PC-3 (cell line): Measurements from ENCODE around the gene CEP112. TPM values are rescaled to one million over a fixed set of nuclear protein-coding genes. Genes with fewer than 3 reads are reported as not detected.

ENCODE experiments used
- ATAC-seq: fragments of 200-7000 bp; cut with Tn5 transposase; 2 replicates; pipeline ENCODE4 v1.9.1; 2020; ENCODE audit warnings: mild to moderate bottlenecking, moderate library complexity
- BruUV-seq: library from RNA; stranded (reverse); fragments of 400-500 nt; replicated peaks from 2 replicates; lab custom pipeline; 2021; lab: Mats Ljungman, UMichigan
- CTCF ChIA-PET: fragments of 300-600 bp; sonication (Branson Sonifier 250); formaldehyde crosslinking; loops from one replicate; lab custom pipeline; 2022; ENCODE audit warnings: antibody characterized with exemption; lab: Charles Lee
- POLR2A ChIA-PET: fragments of 300-600 bp; sonication (Branson Sonifier 250); formaldehyde crosslinking; loops from one replicate; lab custom pipeline; 2022; ENCODE audit warnings: antibody characterized with exemption; ENCODE audit not compliant: unreplicated experiment; lab: Charles Lee
- DNase-seq: peaks from one replicate; pipeline ENCODE4 v3.0.0-alpha.2; 2015
- H2AFZ ChIP-seq: fragments of 300-600 bp; sonication (generic); 2 replicates; pipeline ENCODE4 v1.6.0; 2016; ENCODE audit warnings: antibody characterized with exemption, low read length
- H3F3A ChIP-seq: fragments of 300-600 bp; sonication (generic); one replicate; pipeline ENCODE4 v1.6.0; 2017; ENCODE audit warnings: antibody characterized with exemption, low read length, control low read depth, mild to moderate bottlenecking; ENCODE audit not compliant: unreplicated experiment
- H3K27ac ChIP-seq: fragments of 300-600 bp; sonication (generic); 2 replicates; pipeline ENCODE4 v1.5.1; 2016; ENCODE audit warnings: mild to moderate bottlenecking, low read length
- H3K27me3 ChIP-seq: fragments of 300-600 bp; sonication (generic); 2 replicates; pipeline ENCODE4 v1.6.1; 2016; ENCODE audit warnings: low read length, mixed read lengths
- H3K36me3 ChIP-seq: fragments of 300-600 bp; sonication (generic); 2 replicates; pipeline ENCODE4 v1.6.1; 2016; ENCODE audit warnings: low read depth, mixed run types, low read length, mixed read lengths
- H3K4me1 ChIP-seq: fragments of 300-600 bp; sonication (generic); 2 replicates; pipeline ENCODE4 v1.5.1; 2016; ENCODE audit warnings: low read length; ENCODE audit not compliant: insufficient read depth
- H3K4me2 ChIP-seq: fragments of 300-600 bp; sonication (generic); 2 replicates; pipeline ENCODE4 v1.6.0; 2016; ENCODE audit warnings: low read length
- H3K4me3 ChIP-seq: fragments of 300-600 bp; sonication (generic); 2 replicates; pipeline ENCODE4 v1.5.1; 2016; ENCODE audit warnings: mild to moderate bottlenecking, low read length, mixed read lengths
- H3K79me2 ChIP-seq: fragments of 300-600 bp; sonication (generic); 2 replicates; pipeline ENCODE4 v1.6.1; 2017; ENCODE audit warnings: low read length, mixed read lengths
- H3K9ac ChIP-seq: fragments of 300-600 bp; sonication (generic); 2 replicates; pipeline ENCODE4 v1.6.0; 2016; ENCODE audit warnings: mild to moderate bottlenecking, low read length
- H3K9me2 ChIP-seq: fragments of 300-600 bp; sonication (generic); replicated peaks from 2 replicates; pipeline ENCODE4 v1.6.1; 2016; ENCODE audit warnings: mixed run types, low read length, mixed read lengths
- H3K9me3 ChIP-seq: fragments of 300-600 bp; sonication (generic); 2 replicates; pipeline ENCODE4 v1.6.1; 2016; ENCODE audit warnings: low read length, mixed read lengths
- H4K20me1 ChIP-seq: fragments of 300-600 bp; sonication (generic); 2 replicates; pipeline ENCODE4 v1.6.1; 2016; ENCODE audit warnings: low read length, mixed read lengths
- EZH2 ChIP-seq: fragments of 300-600 bp; sonication (generic); IDR thresholded peaks from one replicate; pipeline ENCODE4 v1.6.1; 2017; ENCODE audit warnings: antibody characterized with exemption, mild to moderate bottlenecking, low read length; ENCODE audit not compliant: unreplicated experiment
- EZH2phosphoT487 ChIP-seq: fragments of 300-600 bp; sonication (generic); IDR thresholded peaks from 2 replicates; pipeline ENCODE4 v1.6.1; 2018; ENCODE audit warnings: mild to moderate bottlenecking, antibody characterized with exemption, low read length, borderline replicate concordance
- intact Hi-C: fragments of 100-400 bp; cut with micrococcal nuclease; formaldehyde crosslinking; loops from 2 replicates; pipeline ENCODE4 v1.9.0; 2023
- total RNA-seq: library from RNA; depleted of rRNA; stranded (reverse); fragments of >200 nt; gene quantifications from 2 replicates; pipeline ENCODE4 v1.2.3, GENCODE V29; 2014
- TF ChIP-seq, protein P1 (sequence below): fragments of 300-600 bp; sonication (generic); conservative IDR thresholded peaks from 2 replicates; pipeline ENCODE4 v1.5.1; 2017; ENCODE audit warnings: antibody characterized with exemption, low read depth, mild to moderate bottlenecking, low read length

The CEP112 gene
- total RNA-seq, 1 experiment from 2014 or later, result 6.5 TPM

DNA sequence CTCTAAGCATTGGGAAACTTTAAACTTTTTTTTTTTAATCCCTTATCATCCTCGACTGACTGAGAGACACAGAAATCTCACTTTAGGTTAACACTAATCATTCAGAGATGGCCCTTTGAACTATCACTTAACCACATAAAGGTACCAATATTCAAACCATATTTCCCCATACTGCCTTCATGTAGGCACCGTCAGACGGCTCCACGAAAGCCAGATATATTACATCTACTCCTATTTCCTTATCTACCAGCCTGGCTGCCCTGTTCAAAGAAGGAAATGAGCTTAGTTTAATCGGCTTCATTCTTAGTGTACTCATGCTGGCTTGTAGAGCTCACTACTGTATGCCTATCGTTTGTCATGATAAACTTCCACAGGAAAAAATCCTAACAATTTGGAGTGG, 270.9 kb downstream of the CEP112 start:
- no peak for ATAC-seq
- CTCF ChIA-PET, result no interaction called here
- Histone ChIP-seq H3K9ac (no peak overlapping the region), H4K20me1 (no peaks in the 10 kb centered on the region), H3K27me3 (no peaks in the 10 kb centered on the region), H3K79me2 (no peaks in the 10 kb centered on the region), H3K4me1 (peaks cover 20% of the 10 kb centered on the region), H3K4me2 (no peak overlapping the region), H3K36me3 (no peaks in the 10 kb centered on the region), H3K27ac (no peak overlapping the region), H3F3A (no peaks in the 10 kb centered on the region), H2AFZ (no peak overlapping the region), H3K4me3 (no peak overlapping the region), H3K9me2 (no peaks in the 10 kb centered on the region), H3K9me3 (no peaks in the 10 kb centered on the region)
- POLR2A ChIA-PET, result no interaction called here
- TF ChIP-seq, protein P1, sequence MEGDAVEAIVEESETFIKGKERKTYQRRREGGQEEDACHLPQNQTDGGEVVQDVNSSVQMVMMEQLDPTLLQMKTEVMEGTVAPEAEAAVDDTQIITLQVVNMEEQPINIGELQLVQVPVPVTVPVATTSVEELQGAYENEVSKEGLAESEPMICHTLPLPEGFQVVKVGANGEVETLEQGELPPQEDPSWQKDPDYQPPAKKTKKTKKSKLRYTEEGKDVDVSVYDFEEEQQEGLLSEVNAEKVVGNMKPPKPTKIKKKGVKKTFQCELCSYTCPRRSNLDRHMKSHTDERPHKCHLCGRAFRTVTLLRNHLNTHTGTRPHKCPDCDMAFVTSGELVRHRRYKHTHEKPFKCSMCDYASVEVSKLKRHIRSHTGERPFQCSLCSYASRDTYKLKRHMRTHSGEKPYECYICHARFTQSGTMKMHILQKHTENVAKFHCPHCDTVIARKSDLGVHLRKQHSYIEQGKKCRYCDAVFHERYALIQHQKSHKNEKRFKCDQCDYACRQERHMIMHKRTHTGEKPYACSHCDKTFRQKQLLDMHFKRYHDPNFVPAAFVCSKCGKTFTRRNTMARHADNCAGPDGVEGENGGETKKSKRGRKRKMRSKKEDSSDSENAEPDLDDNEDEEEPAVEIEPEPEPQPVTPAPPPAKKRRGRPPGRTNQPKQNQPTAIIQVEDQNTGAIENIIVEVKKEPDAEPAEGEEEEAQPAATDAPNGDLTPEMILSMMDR, result no peak
- TF ChIP-seq EZH2phosphoT487 (no peak), EZH2 (no peak)
- no TSS peak for BruUV-seq
- intact Hi-C loops, result no loop called here
- DNase-seq, result no peak

GRCh38 chr17:65918916-65919315, 273.0 kb downstream of the CEP112 start:
- intact Hi-C loops, result no loop called here
- Histone ChIP-seq H3K27ac (no peak overlapping the region), H3K4me2 (no peak overlapping the region), H3K9me3 (no peaks in the 10 kb centered on the region), H3K36me3 (no peaks in the 10 kb centered on the region), H2AFZ (no peak overlapping the region), H3K4me1 (peaks cover 15% of the 10 kb centered on the region), H3K79me2 (no peaks in the 10 kb centered on the region), H3K27me3 (no peaks in the 10 kb centered on the region), H3K9me2 (no peaks in the 10 kb centered on the region), H3F3A (no peaks in the 10 kb centered on the region), H4K20me1 (no peaks in the 10 kb centered on the region), H3K9ac (no peak overlapping the region), H3K4me3 (no peak overlapping the region)
- POLR2A ChIA-PET, result no interaction called here
- DNase-seq (no peak), ATAC-seq (no peak)
- CTCF ChIA-PET, result no interaction called here
- TF ChIP-seq EZH2phosphoT487 (no peak), EZH2 (no peak)
- TF ChIP-seq, protein P1, result 0 out of 2 replicates have a peak, but pooled peaks have one; percentile 26
- no TSS peak for BruUV-seq

DNA sequence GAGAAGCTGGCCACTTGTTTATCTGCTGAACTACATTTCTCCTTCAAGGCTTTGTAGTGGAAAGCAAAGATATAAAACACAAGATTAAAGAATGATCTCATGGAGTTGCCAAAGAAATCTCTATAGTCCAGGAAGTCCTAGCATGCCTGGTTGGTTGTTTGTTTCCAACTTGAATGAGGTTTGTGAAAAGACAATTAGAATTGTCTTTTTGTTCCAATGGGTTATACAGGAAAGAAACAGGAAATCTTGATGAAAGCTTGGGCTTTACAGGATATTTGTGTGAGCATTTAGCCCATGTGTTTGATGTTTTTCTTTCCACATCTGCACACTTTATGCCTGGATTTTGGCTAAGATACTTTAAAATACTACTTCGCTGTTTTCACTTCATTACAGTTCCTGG, 273.4 kb downstream of the CEP112 start:
- Histone ChIP-seq H4K20me1 (no peaks in the 10 kb centered on the region), H3K27ac (no peak overlapping the region), H3K36me3 (no peaks in the 10 kb centered on the region), H2AFZ (no peak overlapping the region), H3K9me2 (no peaks in the 10 kb centered on the region), H3K4me1 (peaks cover 15% of the 10 kb centered on the region), H3K79me2 (no peaks in the 10 kb centered on the region), H3F3A (no peaks in the 10 kb centered on the region), H3K9ac (no peak overlapping the region), H3K4me2 (no peak overlapping the region), H3K4me3 (no peak overlapping the region), H3K9me3 (no peaks in the 10 kb centered on the region), H3K27me3 (no peaks in the 10 kb centered on the region)
- TF ChIP-seq EZH2, result no peak
- TF ChIP-seq, protein P1, result no peak
- TF ChIP-seq EZH2phosphoT487, result no peak
- BruUV-seq, result no TSS peak
- ChIA-PET CTCF (no interaction called here), POLR2A (no interaction called here)
- intact Hi-C loops, result no loop called here
- ATAC-seq (no peak), DNase-seq (no peak)
